ENCODE data around the gene SUGP1. TPM values are rescaled to one million over a fixed set of nuclear protein-coding genes. Genes with fewer than 3 reads are reported as not detected.

The SUGP1 gene
- total and polyA plus RNA-seq, 2 of the 4 experiments (the other 2 are of a cell fraction): 33.2 to 35.8 TPM

GRCh38 chr19:19250196-19250801, 70.0 kb downstream of the SUGP1 start:
- Histone ChIP-seq H2AK5ac (ENCODE audit: low read depth, low read length) (no peak overlapping the region), H4K91ac (ENCODE audit: insufficient read depth, low read depth, low read length) (no peak overlapping the region)
- POLR2A ChIA-PET (ENCODE audit: unreplicated experiment): no interaction called here

More at GRCh38 chr19:19250196-19250801, 70.0 kb downstream of the SUGP1 start:
- Histone ChIP-seq H4K20me1 (ENCODE audit: insufficient read depth, low read length) (no peaks in the 10 kb centered on the region), H2AK9ac (replicated peaks; ENCODE audit: low read depth, low read length, poor library complexity) (no peak overlapping the region), H3K14ac (replicated peaks; ENCODE audit: low read depth, low read length) (no peak overlapping the region), H3K4me3 (ENCODE audit: insufficient read depth, low read depth, low read length) (no peak overlapping the region), H4K8ac (ENCODE audit: low read depth in 2 of 2, low read length in 2 of 2) (no peak overlapping the region), H2AFZ (replicated peaks; ENCODE audit: low read length, poor library complexity) (no peak overlapping the region), H3K27me3 (ENCODE audit: control insufficient read depth, insufficient read depth, low read length) (peaks cover 34% of the 10 kb centered on the region), H3K9me3 (ENCODE audit: control insufficient read depth, insufficient read depth, low read length) (no peaks in the 10 kb centered on the region), H3K36me3 (ENCODE audit: control insufficient read depth, insufficient read depth, low read length) (no peaks in the 10 kb centered on the region), H3K56ac (ENCODE audit: extremely low read depth, insufficient read depth, low read length) (no peak overlapping the region), H3K4ac (ENCODE audit: low read depth, low read length) (no peak overlapping the region), H2BK5ac (ENCODE audit: low read depth, low read length, poor library complexity, severe bottlenecking) (no peak overlapping the region), H3K4me2 (ENCODE audit: low read depth, low read length) (no peak overlapping the region), H3K9ac (ENCODE audit: low read depth, low read length) (no peak overlapping the region), H3K18ac (ENCODE audit: low read depth, low read length) (no peak overlapping the region), H3K27ac (ENCODE audit: insufficient read depth, low read length) (no peak overlapping the region), H3K4me1 (ENCODE audit: control insufficient read depth, insufficient read depth, low read length) (no peaks in the 10 kb centered on the region), H2BK15ac (ENCODE audit: low read depth, low read length) (no peak overlapping the region), H3K23ac (ENCODE audit: low read depth, low read length) (no peak overlapping the region; the same call in 1 of the 2 replicates), H3K79me1 (ENCODE audit: low read depth in 1 of 2, low read length in 2 of 2) (no peaks in the 10 kb centered on the region), H3K9me1 (ENCODE audit: insufficient read depth, low read length) (no peaks in the 10 kb centered on the region), H4K5ac (ENCODE audit: low read depth, low read length) (no peak overlapping the region), H2BK20ac (ENCODE audit: low read depth, low read length) (no peak overlapping the region), H2BK120ac (ENCODE audit: low read depth, low read length) (no peak overlapping the region)
- no peak for DNase-seq
- BruUV-seq (replicated peaks): no TSS peak
- dilution Hi-C loops (cut with HindIII; ENCODE audit: low sequenced_read_pairs, unreplicated experiment) (no loop called here), in situ Hi-C loops (cut with MboI; ENCODE audit: low sequenced_read_pairs) (no loop called here), intact Hi-C loops (cut with micrococcal nuclease) (no loop called here)
- no peak for ATAC-seq (ENCODE audit: low read depth)
- TF ChIP-seq NFE2L2 (IDR thresholded peaks at IDR 0.05; ENCODE audit: low read depth, low read length) (no peak), MAFK (IDR thresholded peaks at IDR 0.05; ENCODE audit: low read depth, low read length) (no peak), MAZ (IDR thresholded peaks at IDR 0.05; ENCODE audit: borderline replicate concordance, low read depth, low read length) (no peak), RAD21 (IDR thresholded peaks at IDR 0.05; ENCODE audit: low read length) (no peak), FOS (IDR thresholded peaks at IDR 0.05; ENCODE audit: low read depth, low read length) (no peak), BHLHE40 (IDR thresholded peaks at IDR 0.05; ENCODE audit: low read depth, low read length) (no peak), SMC3 (IDR thresholded peaks at IDR 0.05; ENCODE audit: low read depth, low read length) (no peak), MXI1 (IDR thresholded peaks at IDR 0.05; ENCODE audit: borderline replicate concordance, low read depth, low read length) (no peak), CHD1 (IDR thresholded peaks at IDR 0.05; ENCODE audit: low read depth, low read length) (no peak), RCOR1 (IDR thresholded peaks at IDR 0.05; ENCODE audit: insufficient replicate concordance, low read length) (no peak), ELK1 (IDR thresholded peaks at IDR 0.05; ENCODE audit: borderline replicate concordance, low read depth, low read length) (no peak), POLR2A (IDR thresholded peaks at IDR 0.05; ENCODE audit: low read depth, low read length) (no peak), USF2 (IDR thresholded peaks at IDR 0.05; ENCODE audit: low read depth, low read length) (no peak), CTCF (conservative IDR thresholded peaks at IDR 0.05; ENCODE audit: low read depth, low read length) (no peak), CEBPB (IDR thresholded peaks at IDR 0.05; ENCODE audit: low read depth, low read length) (no peak), RFX5 (IDR thresholded peaks at IDR 0.05; ENCODE audit: low read depth, low read length) (no peak)
- no CpG with 5 or more reads among the region's 5 CpGs for WGBS, 2 experiments (ENCODE audit: extremely low coverage in 2 of 2, insufficient read length in 1 of 2)
- CTCF ChIA-PET: no interaction called here

All from IMR-90 (cell line).